Femur (tissue), 1 donor: Measurements from ENCODE around the gene ANKS3.

Experiments
- DNase-seq: peaks from one replicate; pipeline ENCODE4 v3.0.0-alpha.2; 2017

Gene ANKS3

DNA sequence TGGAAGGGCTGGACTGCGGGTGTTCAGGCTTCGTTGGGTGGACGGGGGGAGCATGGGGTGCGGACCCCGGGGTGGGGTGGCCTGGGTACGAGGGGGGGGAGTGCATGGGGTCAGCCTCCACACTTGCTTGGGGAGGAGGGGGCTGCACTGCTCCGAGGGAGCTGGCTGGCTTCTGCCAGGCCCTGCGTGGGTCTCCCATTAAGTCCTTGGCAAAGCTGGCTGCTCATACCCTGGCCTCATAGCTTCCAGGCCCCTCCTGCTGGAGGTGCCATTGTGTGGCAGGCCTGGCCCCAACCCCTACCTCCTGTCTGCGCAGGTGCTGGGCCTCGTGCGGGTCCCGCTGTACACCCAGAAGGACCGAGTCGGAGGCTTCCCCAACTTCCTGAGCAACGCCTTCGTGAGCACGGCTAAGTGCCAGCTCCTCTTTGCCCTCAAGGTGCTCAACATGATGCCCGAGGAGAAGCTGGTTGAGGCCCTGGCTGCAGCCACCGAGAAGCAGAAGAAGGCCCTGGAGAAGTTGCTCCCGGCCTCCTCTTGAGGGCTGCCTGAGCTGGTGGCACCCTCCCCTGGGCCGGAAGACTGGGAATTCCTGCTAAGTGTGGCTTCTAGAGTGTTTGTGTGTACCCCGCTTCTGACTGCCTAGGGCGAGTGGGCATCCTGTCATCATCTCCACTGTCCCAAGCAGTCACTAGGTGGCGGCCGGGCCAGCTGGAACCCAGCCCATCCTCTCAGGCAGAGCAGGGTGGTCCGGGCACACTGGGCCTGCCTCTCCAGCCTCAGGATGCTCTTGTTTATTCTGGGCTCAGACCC lies 39.2 kb downstream of the ANKS3 start:
- peak; percentile 51 for DNase-seq

DNA sequence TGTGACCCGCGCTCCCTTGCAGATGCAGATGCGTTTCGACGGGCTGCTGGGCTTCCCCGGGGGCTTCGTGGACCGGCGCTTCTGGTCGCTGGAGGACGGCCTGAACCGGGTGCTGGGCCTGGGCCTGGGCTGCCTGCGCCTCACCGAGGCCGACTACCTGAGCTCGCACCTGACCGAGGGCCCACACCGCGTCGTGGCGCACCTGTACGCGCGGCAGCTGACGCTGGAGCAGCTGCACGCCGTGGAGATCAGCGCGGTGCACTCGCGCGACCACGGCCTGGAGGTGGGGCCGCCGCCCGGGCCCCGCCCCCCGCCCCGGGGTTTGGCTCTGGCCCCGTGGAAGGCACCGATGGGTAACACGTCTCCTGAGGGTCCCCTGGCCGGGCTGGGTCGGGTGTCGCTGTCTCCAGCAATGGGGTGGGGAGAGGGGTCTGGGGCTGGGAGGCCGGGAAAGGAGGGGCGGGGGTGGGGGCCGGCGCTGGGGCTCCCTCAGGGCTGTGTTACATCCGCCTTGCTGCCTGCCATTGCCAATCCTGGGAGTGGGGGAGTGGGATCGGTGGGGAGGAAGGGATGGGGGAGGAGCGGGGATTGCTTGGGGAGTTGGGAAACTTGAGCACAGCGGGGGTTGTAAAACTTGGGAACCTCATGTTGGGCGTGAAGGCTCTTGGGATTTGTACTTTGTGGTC lies 40.0 kb downstream of the ANKS3 start:
- peak; percentile 68 for DNase-seq

GRCh38 chr16:4693296-4693955 lies 40.6 kb downstream of the ANKS3 start, which contains the start of gene NUDT16L1:
TSS of gene NUDT16L1 (plus strand) at chr16:4693562. CDS start at chr16:4693727, 165 bp downstream.
- peak; percentile 98 for DNase-seq

- DNase-seq, result peak; percentile 33
Observed at GRCh38 chr16:4692460-4693295, 41.4 kb downstream of the ANKS3 start.

DNA sequence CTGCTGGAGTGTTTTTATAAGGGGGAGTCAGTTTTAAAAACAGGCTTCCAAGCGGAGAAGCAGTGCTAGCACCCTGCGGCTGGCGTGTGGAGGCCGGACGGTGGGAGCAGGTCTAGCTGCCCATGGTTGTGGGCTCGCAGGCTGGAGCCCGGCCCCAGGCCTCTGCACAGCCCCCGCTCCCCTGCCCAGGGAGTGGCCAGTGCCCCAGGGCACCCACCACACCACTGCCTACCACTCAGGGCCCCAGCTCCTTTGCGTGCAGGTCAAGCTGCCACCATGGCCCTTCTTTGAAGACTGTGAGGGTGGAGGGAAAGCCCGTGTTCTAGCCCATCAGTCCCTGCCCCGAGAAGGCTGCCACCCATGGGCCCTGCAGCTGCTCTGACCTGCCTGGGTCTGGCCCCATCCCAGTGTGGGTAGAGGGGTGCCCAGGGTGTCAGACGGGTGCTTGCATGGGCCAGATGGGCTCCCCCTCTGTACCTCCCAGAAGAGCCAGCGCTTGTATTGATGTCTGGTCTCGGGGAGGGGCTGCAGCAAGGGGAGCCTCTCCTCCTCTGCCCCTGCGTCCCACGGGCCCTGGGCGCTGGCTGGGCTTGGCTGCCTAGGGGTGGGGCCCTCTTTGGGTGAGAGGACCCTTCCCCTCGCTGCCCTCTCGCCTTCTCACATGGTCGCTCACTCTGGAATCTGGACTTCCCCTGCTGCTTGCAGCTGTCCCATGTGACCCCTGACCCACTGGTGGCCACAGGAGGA lies 42.2 kb downstream of the ANKS3 start:
- DNase-seq, result peak; percentile 24

DNA sequence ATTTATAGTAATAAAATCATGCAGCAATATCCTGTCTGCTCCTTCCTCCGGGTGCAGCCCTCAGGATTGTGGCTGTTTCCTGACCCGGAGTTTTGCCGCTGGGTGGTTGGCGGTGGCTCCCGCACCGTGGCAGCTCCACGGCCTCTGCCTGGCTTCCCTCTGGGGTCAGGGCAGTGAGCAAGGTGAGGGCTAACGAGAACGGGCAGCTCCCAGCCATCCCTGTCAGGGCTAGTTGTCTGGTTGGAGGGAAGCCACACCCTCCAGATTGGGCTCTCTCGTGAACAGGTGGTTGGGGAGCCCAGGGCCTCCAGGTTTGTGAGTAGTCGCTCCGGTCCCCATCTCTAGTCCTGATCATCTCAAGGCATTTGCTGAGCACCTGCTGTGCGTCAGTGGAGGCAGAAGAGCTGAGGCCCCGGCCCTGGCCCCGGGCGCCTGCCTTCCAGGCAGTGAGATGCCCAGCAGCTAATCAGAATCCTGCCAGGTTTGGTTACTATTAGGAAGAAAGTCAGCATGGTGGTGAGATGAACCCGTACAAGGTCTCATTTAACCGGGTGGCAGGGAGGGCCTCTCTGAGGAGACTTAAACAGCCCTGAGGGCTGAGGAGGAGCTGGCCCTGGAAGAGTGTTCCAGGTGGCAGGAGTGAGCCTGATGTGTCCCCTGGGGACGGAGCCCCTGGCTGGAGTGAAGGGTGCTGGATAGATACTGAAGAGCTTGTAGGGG lies 43.0 kb downstream of the ANKS3 start:
- peak; percentile 26 for DNase-seq

- peak; percentile 21 for DNase-seq
Observed at GRCh38 chr16:4689864-4690704, 44.0 kb downstream of the ANKS3 start.

DNA sequence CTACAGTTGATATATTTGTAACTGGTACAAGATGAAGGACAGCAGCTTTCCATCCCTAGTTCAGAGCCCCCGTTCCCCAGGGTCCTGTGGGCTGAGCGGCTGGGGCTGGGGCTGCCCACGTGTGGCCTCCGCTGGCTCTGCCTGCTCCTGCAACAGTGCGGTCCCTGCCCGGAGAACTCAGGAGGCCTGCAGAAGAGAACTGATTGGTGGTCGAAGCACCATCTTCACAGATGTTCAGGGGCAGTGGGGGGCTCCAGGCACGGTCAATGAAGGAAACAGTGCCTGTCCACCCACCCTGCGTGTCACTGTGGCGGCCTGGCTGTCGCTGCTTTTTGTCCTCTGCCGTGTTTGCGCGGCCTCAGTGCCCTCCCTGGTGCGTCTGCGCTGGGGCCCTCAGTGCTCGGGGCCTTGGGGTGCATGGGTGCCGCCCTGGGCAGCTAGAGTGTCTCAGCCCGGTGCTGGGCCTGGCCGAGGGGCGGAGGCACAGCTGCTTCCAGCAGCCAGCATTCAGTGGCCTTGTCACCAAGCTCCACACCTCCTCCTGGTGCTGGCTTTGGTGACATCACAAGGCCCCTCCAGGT lies 44.9 kb downstream of the ANKS3 start:
- peak; percentile 22 for DNase-seq

DNA sequence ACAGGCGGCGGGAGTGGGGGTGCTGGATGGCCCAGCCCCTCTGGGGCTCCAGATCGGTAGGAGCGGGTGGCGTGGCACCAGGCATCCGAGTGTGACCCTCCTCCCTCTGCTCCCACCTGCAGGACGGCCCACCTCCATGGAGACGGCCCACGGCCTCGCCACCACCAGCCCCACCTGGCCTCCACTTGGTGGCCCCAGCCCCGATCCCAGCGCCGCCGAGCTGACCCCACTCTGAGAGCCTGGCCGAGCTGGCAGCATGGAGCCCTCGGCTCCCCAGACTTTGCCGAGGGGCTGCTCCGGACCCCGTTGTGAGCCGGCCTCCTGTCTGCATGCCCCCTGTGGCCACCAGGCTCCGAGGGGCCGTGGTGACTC lies 45.4 kb downstream of the ANKS3 start:
- no peak for DNase-seq

DNA sequence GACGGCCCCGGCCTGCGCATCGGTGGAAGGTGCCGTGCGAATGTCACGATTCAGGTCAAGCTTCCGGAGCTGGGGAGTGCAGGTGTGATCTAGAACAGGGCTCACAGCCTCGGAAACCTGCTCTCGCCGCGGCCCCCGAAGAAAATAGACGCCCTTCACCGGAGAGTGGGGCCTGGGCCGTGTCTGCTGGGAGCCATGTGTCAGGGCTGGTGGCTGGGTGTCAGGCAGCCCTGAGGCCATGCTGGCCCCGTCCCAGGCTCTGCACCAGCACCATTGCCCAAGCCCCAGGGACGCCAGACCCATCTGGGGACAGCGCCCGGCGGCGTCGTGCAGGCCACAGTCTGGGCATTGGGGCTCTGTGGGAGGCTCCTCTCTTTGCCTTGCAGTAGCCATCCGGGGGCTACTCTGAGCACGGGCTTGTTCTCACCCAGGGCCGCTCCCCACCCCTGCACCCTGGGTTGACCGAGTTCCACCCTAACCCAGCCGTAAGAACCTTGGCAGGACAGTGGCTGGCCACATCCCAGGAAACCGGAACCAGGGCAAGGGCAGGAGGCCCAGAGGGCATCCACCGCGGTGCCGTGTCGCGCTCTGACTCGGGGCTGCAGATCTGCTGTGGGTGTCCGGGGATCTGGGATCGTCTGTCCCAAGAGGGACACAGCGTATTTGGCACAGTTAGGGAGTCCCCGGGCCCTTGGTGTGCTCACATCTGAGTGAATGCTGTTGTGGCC lies 46.0 kb downstream of the ANKS3 start:
- DNase-seq, result peak; percentile 18

DNA sequence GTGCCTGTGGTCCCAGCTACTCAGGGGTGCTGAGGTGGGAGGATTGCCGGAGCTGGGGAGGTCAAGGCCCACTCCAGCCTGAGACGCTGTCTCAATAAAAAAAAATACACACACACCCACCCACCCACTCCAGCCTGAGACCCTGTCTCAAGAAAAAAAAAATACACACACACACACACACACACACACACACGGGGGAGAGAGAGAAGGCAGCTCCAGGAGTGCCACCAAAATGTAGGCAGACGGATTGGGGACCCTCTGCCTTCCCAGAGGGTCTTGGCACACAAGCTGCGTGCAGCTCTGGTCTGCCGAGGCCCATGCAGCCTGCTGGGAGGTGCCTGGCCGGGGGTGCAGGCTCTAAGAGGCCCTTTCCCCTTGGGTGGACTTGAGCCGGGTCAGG lies 46.7 kb downstream of the ANKS3 start:
- DNase-seq, result no peak

DNA sequence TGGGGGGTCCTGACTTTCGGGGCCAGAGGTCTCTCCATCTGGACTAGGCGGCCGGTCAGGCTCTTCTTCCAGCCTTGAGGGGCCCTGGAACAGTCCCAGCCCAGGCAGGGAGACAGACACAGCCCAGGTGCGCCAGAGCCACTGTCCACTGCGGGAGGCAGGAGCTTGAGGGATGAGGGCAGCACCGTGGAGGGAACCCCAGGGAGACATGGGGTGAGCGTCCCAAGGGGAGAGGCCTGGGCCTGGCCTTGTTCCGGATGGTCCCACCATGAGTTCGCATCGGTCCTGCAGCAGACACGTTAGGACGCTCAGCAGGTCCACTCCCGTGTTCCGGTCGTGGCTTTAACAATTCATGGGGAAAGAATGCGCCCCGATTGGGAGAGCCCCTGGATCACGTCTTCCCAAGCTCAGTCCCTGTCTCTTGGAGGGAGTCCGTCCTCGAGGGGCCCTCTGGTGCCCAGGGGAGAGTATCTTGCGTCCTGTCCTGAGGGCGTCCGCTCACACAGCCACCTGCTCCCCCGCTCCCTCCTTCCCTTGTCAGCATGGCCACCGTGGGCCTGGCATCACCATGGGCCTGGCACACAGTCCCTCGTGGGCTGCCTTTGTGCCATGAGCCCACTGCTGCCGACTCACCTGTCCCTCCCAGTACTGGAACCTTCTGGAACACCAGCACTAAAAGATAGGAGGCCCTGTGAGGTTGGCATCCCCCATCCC lies 47.4 kb downstream of the ANKS3 start:
- peak; percentile 25 for DNase-seq

DNA sequence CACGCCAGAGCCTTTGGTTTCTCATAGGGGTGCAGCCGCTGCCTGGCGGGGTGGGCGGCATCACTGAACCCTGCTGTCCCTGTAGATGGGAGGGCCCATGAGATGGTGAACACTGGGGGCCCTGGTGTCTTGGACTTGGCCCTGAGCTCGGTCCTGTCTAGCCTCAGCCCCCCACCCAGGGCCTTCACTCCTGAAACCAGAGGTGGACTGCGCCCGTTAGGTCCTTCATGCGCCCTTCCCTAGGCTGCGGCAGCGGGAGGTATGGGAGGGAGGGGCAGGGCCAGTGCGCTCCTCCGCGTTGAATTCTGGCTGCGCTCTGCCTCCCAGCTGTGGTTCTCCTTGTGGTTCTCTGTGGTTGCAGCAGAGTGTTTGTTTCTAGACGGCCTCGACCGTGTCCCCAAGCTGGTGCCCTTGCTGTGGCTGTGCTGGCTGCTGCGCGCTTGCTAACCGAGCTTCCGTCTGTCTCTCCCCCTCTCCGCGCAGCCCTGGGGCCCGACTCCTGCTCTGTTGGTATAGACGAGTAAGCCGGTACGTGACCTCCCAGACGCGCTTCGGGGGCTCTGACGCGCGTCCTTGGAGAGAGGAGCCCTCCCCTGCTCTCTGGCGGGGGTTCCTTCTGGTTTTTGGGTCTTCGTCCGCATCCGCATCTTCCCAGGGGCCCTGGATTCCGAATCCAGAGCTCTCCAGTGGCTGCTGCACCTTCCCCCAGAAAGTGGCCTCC lies 48.1 kb downstream of the ANKS3 start:
- peak; percentile 19 for DNase-seq

DNA sequence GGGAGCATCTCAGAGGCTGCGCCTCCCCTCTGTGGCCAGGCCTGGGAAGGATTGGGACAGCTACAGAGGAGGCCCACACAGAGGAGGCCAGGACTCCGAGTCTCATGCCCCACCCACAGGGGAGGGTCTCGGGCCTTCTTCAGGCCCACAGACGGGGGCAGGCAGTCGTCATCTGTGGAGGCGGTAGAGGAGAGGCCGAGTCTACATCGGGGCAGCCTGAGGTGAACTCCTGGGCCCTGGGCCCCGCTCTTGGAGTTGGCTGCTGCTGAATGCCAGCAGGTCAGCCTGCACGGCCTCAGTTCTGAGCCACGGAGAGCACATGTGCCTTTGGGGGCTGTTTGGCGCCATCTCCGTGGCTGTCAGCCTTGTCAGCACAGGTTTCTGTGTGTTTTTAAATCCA lies 48.8 kb downstream of the ANKS3 start:
- DNase-seq, result peak; percentile 19

GRCh38 chr16:4684763-4685162 lies 49.3 kb downstream of the ANKS3 start:
- no peak for DNase-seq

DNA sequence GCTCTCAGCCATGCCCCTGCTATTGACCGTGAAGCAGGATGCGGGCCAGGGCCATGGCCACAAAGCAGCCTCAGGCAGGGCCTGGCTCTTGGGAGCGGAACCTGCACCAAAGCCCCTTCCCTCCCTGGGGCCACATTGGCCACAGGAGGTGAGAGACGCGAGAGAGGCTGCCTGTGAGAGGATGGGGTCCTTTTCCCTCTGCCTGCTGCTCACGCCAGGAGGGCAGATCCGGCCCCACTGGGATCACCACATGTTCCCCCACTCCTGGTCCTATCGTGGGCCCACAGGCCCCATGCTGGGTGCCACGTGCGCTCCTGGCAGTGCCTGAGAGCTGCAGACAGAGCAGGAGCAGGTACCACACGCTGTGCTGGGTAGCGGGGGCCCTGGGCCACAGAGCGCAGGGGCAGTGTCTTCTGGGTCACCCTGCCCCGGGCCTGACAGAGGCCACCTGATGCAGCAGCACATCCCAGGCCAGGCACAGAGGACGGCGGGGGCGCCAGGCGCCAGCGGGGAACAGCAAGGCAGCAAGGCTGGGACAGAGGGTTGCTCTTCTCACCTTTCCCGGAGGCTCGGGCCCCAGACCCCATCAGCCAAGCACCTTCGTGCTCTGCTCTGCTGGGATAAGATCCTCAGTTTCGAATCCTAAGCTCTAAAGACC lies 49.9 kb downstream of the ANKS3 start:
- no peak for DNase-seq
